ENCODE results near the gene MKI67. TPM values are rescaled to one million over a fixed set of nuclear protein-coding genes. Genes with fewer than 3 reads are reported as not detected.

Gene MKI67
- total RNA-seq, 2 donors from 2014 or later, result 74.8 to 90.5 TPM

DNA sequence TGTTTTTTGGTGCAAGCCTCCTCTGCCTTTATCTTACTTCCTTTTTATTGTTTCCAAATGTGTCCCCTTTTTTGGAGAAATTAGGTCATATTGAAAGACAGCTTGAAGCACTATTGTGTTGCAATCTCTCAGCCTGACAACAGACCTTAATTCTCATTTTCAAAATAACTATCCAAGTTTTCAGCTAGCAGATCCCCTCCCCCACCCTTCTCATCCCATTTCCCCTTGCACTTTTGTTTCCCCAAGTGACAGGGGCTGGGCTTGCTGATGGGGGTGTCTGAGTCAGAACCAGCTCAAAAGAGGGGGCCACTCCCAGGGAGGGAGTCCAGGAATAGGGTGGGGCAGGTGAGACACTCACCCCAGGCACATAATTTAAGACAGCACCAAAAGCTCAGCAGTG, 75.3 kb downstream of the MKI67 start:
- Mint-ChIP-seq H3K27ac (no peak overlapping the region), H3K9me3 (no peaks in the 10 kb centered on the region), H3K4me1 (peaks cover 9% of the 10 kb centered on the region), H3K36me3 (ENCODE audit: low read depth) (no peaks in the 10 kb centered on the region), H3K27me3 (ENCODE audit: insufficient read depth) (peaks cover 4% of the 10 kb centered on the region), H3K4me3 (no peak overlapping the region)
- no peaks in the 10 kb centered on the region for H3K4me1 ChIP-seq (ENCODE audit: control insufficient read depth, insufficient read depth, low read length)
- no peak for DNase-seq
- no peak overlapping the region for H3K4me3 ChIP-seq (ENCODE audit: low read length)
- H3K36me3 ChIP-seq (ENCODE audit: control insufficient read depth, insufficient read depth, low read length), result no peaks in the 10 kb centered on the region
- H3K9me3 ChIP-seq (ENCODE audit: control insufficient read depth, low read length), result no peaks in the 10 kb centered on the region
- no peak overlapping the region for H3K9ac ChIP-seq (ENCODE audit: extremely low read depth, low read length, poor library complexity, severe bottlenecking)
- TF ChIP-seq, protein P1, sequence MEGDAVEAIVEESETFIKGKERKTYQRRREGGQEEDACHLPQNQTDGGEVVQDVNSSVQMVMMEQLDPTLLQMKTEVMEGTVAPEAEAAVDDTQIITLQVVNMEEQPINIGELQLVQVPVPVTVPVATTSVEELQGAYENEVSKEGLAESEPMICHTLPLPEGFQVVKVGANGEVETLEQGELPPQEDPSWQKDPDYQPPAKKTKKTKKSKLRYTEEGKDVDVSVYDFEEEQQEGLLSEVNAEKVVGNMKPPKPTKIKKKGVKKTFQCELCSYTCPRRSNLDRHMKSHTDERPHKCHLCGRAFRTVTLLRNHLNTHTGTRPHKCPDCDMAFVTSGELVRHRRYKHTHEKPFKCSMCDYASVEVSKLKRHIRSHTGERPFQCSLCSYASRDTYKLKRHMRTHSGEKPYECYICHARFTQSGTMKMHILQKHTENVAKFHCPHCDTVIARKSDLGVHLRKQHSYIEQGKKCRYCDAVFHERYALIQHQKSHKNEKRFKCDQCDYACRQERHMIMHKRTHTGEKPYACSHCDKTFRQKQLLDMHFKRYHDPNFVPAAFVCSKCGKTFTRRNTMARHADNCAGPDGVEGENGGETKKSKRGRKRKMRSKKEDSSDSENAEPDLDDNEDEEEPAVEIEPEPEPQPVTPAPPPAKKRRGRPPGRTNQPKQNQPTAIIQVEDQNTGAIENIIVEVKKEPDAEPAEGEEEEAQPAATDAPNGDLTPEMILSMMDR (conservative IDR thresholded peaks at IDR 0.05), result no peak
- no peak overlapping the region for H3K27ac ChIP-seq (ENCODE audit: low read depth, low read length)
- H3K27me3 ChIP-seq (ENCODE audit: control insufficient read depth, insufficient read depth, low read length, poor library complexity, severe bottlenecking), result no peaks in the 10 kb centered on the region

DNA sequence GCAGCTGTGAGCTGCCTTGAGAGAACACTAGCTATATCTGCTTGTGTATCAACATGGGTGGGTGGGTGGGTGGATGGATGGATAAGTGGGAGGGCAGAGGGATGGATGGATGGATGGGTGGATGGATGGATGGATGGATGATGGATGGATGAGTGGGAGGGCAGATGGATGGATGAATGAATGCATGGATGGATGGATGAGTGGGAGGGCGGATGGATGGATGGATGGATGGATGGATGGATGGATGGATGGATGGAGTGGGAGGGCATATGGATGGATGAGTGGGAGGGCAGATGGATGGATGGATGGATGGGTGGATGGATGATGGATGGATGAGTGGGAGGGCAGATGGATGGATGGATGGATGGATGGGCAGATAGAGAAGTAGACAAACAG, 76.1 kb downstream of the MKI67 start:
- Histone ChIP-seq H3K36me3 (ENCODE audit: control insufficient read depth, insufficient read depth, low read length) (no peaks in the 10 kb centered on the region), H3K4me1 (ENCODE audit: control insufficient read depth, insufficient read depth, low read length) (no peaks in the 10 kb centered on the region), H3K27ac (ENCODE audit: low read depth, low read length) (no peak overlapping the region), H3K9me3 (ENCODE audit: control insufficient read depth, low read length) (no peaks in the 10 kb centered on the region), H3K27me3 (ENCODE audit: control insufficient read depth, insufficient read depth, low read length, poor library complexity, severe bottlenecking) (no peaks in the 10 kb centered on the region), H3K9ac (ENCODE audit: extremely low read depth, low read length, poor library complexity, severe bottlenecking) (no peak overlapping the region), H3K4me3 (ENCODE audit: low read length) (no peak overlapping the region)
- H3K4me3 Mint-ChIP-seq, result no peak overlapping the region
- TF ChIP-seq, protein P1 (conservative IDR thresholded peaks at IDR 0.05), result no peak
- no peaks in the 10 kb centered on the region for H3K9me3 Mint-ChIP-seq
- peaks cover 7% of the 10 kb centered on the region for H3K27me3 Mint-ChIP-seq (ENCODE audit: insufficient read depth)
- no peaks in the 10 kb centered on the region for H3K36me3 Mint-ChIP-seq (ENCODE audit: low read depth)
- peaks cover 9% of the 10 kb centered on the region for H3K4me1 Mint-ChIP-seq
- WGBS, 2 experiments (ENCODE audit: insufficient coverage in 1 of 2, insufficient read length in 1 of 2), result 67 to 80% methylated on average over 1 of the region's 1 CpG
- H3K27ac Mint-ChIP-seq, result no peak overlapping the region
- no peak for DNase-seq

DNA sequence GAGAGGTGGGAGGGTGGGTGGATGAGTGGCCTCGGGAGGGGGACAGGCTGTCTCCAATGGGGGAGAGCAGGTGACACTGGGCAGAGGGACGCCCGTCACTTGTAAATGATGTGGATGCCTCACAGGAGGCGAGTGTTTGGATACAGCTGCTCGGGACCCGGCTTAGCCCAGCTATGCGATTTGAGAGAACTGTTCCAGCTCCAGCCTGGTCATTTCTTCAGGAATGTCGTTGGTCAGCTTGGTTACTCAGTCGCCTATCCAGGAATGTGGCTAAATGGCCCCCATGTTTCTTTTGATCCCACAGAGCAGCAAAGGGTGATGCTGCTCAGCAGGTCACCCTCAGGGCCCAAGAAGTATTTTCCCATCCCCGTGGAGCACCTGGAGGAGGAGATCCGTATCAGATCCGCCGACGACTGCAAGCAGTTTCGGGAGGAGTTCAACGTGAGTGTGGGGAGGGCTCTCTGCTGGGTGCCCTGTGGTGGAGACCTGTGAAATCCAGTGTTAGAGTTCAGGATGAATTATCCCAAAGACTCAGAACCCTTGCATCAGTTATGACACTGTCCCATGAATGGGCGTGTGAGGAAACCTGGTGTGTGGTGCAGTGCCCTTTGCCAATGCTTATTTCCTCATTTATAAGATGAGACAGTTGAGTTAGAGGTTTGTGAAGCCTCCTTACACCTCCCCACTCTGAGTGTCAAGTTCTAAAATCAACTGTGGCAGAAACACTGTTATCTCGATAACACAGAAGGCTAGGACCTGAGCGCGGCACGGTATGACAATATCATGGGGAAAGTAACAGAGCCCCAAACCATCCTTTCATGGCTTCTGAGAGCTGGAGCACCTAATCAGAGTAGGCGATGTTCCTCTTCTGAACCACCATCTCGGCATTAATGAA, 76.8 kb downstream of the MKI67 start:
- Histone ChIP-seq H3K4me3 (ENCODE audit: low read length) (no peak overlapping the region), H3K4me1 (ENCODE audit: control insufficient read depth, insufficient read depth, low read length) (no peaks in the 10 kb centered on the region), H3K27ac (ENCODE audit: low read depth, low read length) (no peak overlapping the region), H3K36me3 (ENCODE audit: control insufficient read depth, insufficient read depth, low read length) (no peaks in the 10 kb centered on the region), H3K27me3 (ENCODE audit: control insufficient read depth, insufficient read depth, low read length, poor library complexity, severe bottlenecking) (peaks cover 6% of the 10 kb centered on the region), H3K9ac (ENCODE audit: extremely low read depth, low read length, poor library complexity, severe bottlenecking) (no peak overlapping the region), H3K9me3 (ENCODE audit: control insufficient read depth, low read length) (no peaks in the 10 kb centered on the region)
- Mint-ChIP-seq H3K27ac (no peak overlapping the region), H3K36me3 (ENCODE audit: low read depth) (no peaks in the 10 kb centered on the region), H3K4me1 (peaks cover 9% of the 10 kb centered on the region), H3K4me3 (no peak overlapping the region), H3K9me3 (no peaks in the 10 kb centered on the region), H3K27me3 (ENCODE audit: insufficient read depth) (peaks cover 11% of the 10 kb centered on the region)
- TF ChIP-seq, protein P1 (conservative IDR thresholded peaks at IDR 0.05), result no peak
- no peak for DNase-seq
- 89 to 98% methylated on average over 11 to 23 of the region's 23 CpGs for WGBS, 2 experiments (ENCODE audit: insufficient coverage in 1 of 2, insufficient read length in 1 of 2)

Measured in endodermal cell (in vitro differentiated cells).